ENCODE measurements around the gene AMN. TPM values are rescaled to one million over a fixed set of nuclear protein-coding genes. Genes with fewer than 3 reads are reported as not detected.
A peak's percentile ranks its signal among the peaks of the same experiment; 100 is the strongest.

AMN gene
- total RNA-seq, 2 experiments from 2014 or later: 0.35 to 5.6 TPM

DNA sequence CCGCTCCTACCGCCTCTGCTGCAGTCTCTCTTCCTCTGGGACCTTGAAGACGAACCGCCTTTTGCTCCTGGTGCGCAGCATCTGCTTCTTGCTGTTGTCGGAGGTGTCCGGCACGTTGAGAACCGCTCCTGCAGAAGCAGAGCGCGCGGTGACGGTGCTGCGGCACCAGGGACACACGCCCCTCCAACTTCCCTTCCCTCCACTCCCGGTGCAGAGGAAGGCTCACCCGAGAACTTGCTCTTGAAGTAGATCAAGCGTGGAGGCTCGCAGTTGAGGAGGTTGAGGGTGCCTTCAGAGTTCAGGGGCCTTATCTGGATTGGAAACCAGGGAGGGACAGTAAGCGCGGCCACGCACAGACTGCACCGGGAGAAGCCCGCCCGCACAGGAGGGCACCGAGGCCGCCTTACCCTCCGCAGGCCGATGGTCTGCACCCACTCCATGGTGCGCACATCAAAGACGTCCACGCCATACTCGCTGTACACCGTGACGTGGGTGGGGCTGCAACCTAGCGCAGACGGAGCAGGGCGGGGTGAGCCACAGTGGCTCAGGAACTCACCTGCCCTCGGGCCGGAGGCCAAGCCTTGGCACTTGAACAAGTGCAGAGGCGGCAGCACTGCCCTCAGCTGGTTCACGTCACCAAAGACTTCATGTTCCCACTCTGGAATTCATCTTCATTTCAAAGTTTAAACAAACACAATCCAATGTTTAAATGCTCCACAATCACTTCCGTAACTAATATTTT lies 17.5 kb downstream of the AMN start:
- Histone ChIP-seq H3K9me3 (ENCODE audit: low read length) (no peaks in the 10 kb centered on the region; the same call in 1 of the 2 replicates), H4K20me1 (ENCODE audit: insufficient read depth, low read length) (no peaks in the 10 kb centered on the region), H3K27ac (ENCODE audit: low read depth, low read length, poor library complexity, severe bottlenecking) (no peak overlapping the region), H3K4me3 (ENCODE audit: low read depth, low read length, poor library complexity, severe bottlenecking) (no peak overlapping the region), H3K36me3 (ENCODE audit: insufficient read depth, low read length) (no peaks in the 10 kb centered on the region), H3K4me1 (ENCODE audit: insufficient read depth, low read length, poor library complexity, severe bottlenecking) (peaks cover 35% of the 10 kb centered on the region), H3K4me2 (ENCODE audit: low read length) (no peak overlapping the region; the same call in 1 of the 2 replicates), H3K9me2 (ENCODE audit: insufficient read depth, low read length) (no peaks in the 10 kb centered on the region), H3K79me2 (ENCODE audit: insufficient read depth, low read depth, low read length) (no peaks in the 10 kb centered on the region), H2AFZ (ENCODE audit: low read length) (no peak overlapping the region)
- DNase-seq (ENCODE audit: low spot score): no peak
- TF ChIP-seq EZH2phosphoT487 (IDR thresholded peaks at IDR 0.05; ENCODE audit: borderline replicate concordance, low read depth, low read length): no peak
- TF ChIP-seq, protein P1, sequence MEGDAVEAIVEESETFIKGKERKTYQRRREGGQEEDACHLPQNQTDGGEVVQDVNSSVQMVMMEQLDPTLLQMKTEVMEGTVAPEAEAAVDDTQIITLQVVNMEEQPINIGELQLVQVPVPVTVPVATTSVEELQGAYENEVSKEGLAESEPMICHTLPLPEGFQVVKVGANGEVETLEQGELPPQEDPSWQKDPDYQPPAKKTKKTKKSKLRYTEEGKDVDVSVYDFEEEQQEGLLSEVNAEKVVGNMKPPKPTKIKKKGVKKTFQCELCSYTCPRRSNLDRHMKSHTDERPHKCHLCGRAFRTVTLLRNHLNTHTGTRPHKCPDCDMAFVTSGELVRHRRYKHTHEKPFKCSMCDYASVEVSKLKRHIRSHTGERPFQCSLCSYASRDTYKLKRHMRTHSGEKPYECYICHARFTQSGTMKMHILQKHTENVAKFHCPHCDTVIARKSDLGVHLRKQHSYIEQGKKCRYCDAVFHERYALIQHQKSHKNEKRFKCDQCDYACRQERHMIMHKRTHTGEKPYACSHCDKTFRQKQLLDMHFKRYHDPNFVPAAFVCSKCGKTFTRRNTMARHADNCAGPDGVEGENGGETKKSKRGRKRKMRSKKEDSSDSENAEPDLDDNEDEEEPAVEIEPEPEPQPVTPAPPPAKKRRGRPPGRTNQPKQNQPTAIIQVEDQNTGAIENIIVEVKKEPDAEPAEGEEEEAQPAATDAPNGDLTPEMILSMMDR (conservative IDR thresholded peaks at IDR 0.05; ENCODE audit: low read length): no peak
- ChIA-PET CTCF (ENCODE audit: unreplicated experiment) (no interaction called here), POLR2A (interaction anchor here (1.2 kb wide), 1 partner anchor 12 kb away, joined by 3 read pairs; no protein-coding TSS in a partner anchor)
- intact Hi-C loops (cut with micrococcal nuclease; ENCODE audit: unreplicated experiment): no loop called here
- no TSS peak for BruUV-seq (replicated peaks)

DNA sequence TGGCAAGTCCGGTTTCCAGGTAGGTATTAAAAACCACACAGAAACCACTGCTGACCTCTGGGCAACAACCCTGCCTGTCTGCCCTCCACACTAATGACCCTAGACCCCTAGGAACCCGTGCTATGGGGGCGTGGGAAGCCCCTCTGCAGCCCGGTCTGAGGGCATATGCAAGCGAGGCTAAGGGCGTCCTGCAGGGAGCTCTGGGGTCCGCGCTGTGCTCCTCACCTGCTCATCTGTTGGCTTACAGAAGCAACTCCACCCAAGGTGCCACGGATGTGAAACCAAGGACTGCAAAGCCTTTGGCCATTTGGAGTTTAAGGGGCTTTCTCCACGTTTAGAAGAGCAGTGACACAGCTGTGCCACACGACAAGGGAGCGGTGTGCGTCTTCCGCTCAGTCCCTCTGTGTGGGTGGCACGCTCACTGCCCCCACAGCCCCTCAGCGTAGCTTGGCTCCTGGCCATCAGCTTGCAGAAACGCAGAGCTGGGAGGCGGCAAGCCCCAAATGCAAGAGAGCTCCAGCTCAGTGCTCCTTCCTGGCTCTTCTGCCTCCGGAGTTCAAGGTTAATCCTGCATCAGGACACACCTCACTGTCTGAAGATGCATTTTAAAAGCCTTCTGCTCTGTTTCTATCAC lies 18.4 kb downstream of the AMN start:
- TF ChIP-seq EZH2phosphoT487 (IDR thresholded peaks at IDR 0.05; ENCODE audit: borderline replicate concordance, low read depth, low read length): no peak
- TF ChIP-seq, protein P1 (conservative IDR thresholded peaks at IDR 0.05; ENCODE audit: low read length): no peak
- DNase-seq (ENCODE audit: low spot score): no peak
- H3K4me3 ChIP-seq (ENCODE audit: low read depth, low read length, poor library complexity, severe bottlenecking): no peak overlapping the region
- no TSS peak for BruUV-seq (replicated peaks)
- peak overlapping the region; percentile 24; the same call in 1 of the 2 replicates for H3K4me2 ChIP-seq (ENCODE audit: low read length)
- no peaks in the 10 kb centered on the region for H3K9me2 ChIP-seq (ENCODE audit: insufficient read depth, low read length)
- no peaks in the 10 kb centered on the region for H3K9me3 ChIP-seq (ENCODE audit: low read length)
- no peaks in the 10 kb centered on the region for H3K79me2 ChIP-seq (ENCODE audit: insufficient read depth, low read depth, low read length)
- no peak overlapping the region for H3K27ac ChIP-seq (ENCODE audit: low read depth, low read length, poor library complexity, severe bottlenecking)
- H4K20me1 ChIP-seq (ENCODE audit: insufficient read depth, low read length): no peaks in the 10 kb centered on the region
- H3K4me1 ChIP-seq (ENCODE audit: insufficient read depth, low read length, poor library complexity, severe bottlenecking): peaks cover 26% of the 10 kb centered on the region
- ChIA-PET POLR2A (interaction anchor here (0.6 to 1.2 kb wide), 2 partner anchors 13 to 92 kb away, joined by 3 to 5 read pairs; no protein-coding TSS in a partner anchor), CTCF (ENCODE audit: unreplicated experiment) (no interaction called here)
- peak overlapping the region; percentile 50; the same call in 1 of the 2 replicates for H2AFZ ChIP-seq (ENCODE audit: low read length)
- H3K36me3 ChIP-seq (ENCODE audit: insufficient read depth, low read length): no peaks in the 10 kb centered on the region
- intact Hi-C loops (cut with micrococcal nuclease; ENCODE audit: unreplicated experiment): no loop called here
